HG03060 (cell line): ENCODE data around the gene TWF2.
"Not testable (repeated sequence)": the region's sequence is repeated elsewhere in the genome, so short reads cannot be mapped to it uniquely, and the experiment has no call there.

Source experiments
- ATAC-seq: cut with Tn5 transposase; IDR thresholded peaks from one replicate; pipeline ENCODE4 v1.9.1; 2021; ENCODE audit warnings: low read depth, moderate number of reproducible peaks; ENCODE audit not compliant: unreplicated experiment

Gene TWF2

GRCh38 chr3:52238761-52239701, at the start of gene TWF2:
TWF2 (minus strand) TSS chr3:52239158; CDS start chr3:52239016, 142 bp downstream.
- no peak for ATAC-seq

GRCh38 chr3:52288674-52289073, 49.7 kb upstream of the TWF2 start:
- no peak for ATAC-seq

GRCh38 chr3:52286777-52287110, 47.8 kb upstream of the TWF2 start:
- ATAC-seq, result no peak

- not testable (repeated sequence) for ATAC-seq
These were observed 45.1 kb upstream of the TWF2 start for GRCh38 chr3:52284051-52284450.

GRCh38 chr3:52283306-52283705, 44.3 kb upstream of the TWF2 start:
- ATAC-seq, result no peak

- ATAC-seq, result no peak
These were observed 43.2 kb upstream of the TWF2 start for GRCh38 chr3:52281981-52282801.

GRCh38 chr3:52280050-52280461, 41.1 kb upstream of the TWF2 start:
- ATAC-seq, result no peak

GRCh38 chr3:52279596-52279995, 40.6 kb upstream of the TWF2 start:
- no peak for ATAC-seq

- ATAC-seq, result no peak
These were observed 39.6 kb upstream of the TWF2 start, which contains the start of gene WDR82 for GRCh38 chr3:52278510-52279069. WDR82 (minus strand) TSS chr3:52278649; CDS start chr3:52278361, 288 bp downstream.

- no peak for ATAC-seq
These were observed 39.1 kb upstream of the TWF2 start for GRCh38 chr3:52277972-52278509.

GRCh38 chr3:52277071-52277964, 38.4 kb upstream of the TWF2 start:
- no peak for ATAC-seq

GRCh38 chr3:52274781-52275180, 35.8 kb upstream of the TWF2 start:
- not testable (repeated sequence) for ATAC-seq

- no peak for ATAC-seq
These were observed 33.9 kb upstream of the TWF2 start for GRCh38 chr3:52272831-52273230.

GRCh38 chr3:52272172-52272571, 33.2 kb upstream of the TWF2 start:
- not testable (repeated sequence) for ATAC-seq

GRCh38 chr3:52270252-52270754, 31.3 kb upstream of the TWF2 start:
- ATAC-seq, result no peak

- ATAC-seq, result no peak
These were observed 30.8 kb upstream of the TWF2 start for GRCh38 chr3:52269776-52270175.

GRCh38 chr3:52268036-52268435, 29.1 kb upstream of the TWF2 start:
- no peak for ATAC-seq

GRCh38 chr3:52265387-52265786, 26.4 kb upstream of the TWF2 start:
- ATAC-seq, result no peak

- ATAC-seq, result no peak
These were observed 23.5 kb upstream of the TWF2 start for GRCh38 chr3:52262447-52262846.

- ATAC-seq, result no peak
These were observed 20.5 kb upstream of the TWF2 start for GRCh38 chr3:52259448-52259847.
